Superior temporal gyrus (tissue), 1 donor: ENCODE results near the gene CPN2.
A peak's percentile ranks its signal among the peaks of the same experiment; 100 is the strongest.

ENCODE experiments used
- DNase-seq: peaks from one replicate; pipeline ENCODE4 v3.0.0-alpha.2; 2016; ENCODE audit errors: extremely low spot score

CPN2 gene

GRCh38 chr3:194352667-194353246 is 1.6 kb upstream of the CPN2 start:
- DNase-seq = no peak

- no peak for DNase-seq
Observed at GRCh38 chr3:194351952-194352536, 916 bp upstream of the CPN2 start.

GRCh38 chr3:194350726-194351071 is 429 bp downstream of the CPN2 start:
- DNase-seq = no peak

GRCh38 chr3:194348354-194348753 is 2.8 kb downstream of the CPN2 start:
- DNase-seq = no peak

- DNase-seq = no peak
Observed at GRCh38 chr3:194346621-194347020, 4.5 kb downstream of the CPN2 start.

GRCh38 chr3:194346035-194346434 is 5.1 kb downstream of the CPN2 start:
- DNase-seq = no peak

GRCh38 chr3:194344012-194344411 is 7.1 kb downstream of the CPN2 start:
- peak; percentile 83 for DNase-seq

- DNase-seq = no peak
Observed at GRCh38 chr3:194343561-194343893, 7.6 kb downstream of the CPN2 start.

GRCh38 chr3:194342861-194343560 is 8.1 kb downstream of the CPN2 start:
- DNase-seq = no peak

GRCh38 chr3:194340757-194341400 is 10.2 kb downstream of the CPN2 start:
- no peak for DNase-seq

GRCh38 chr3:194339840-194340239 is 11.3 kb downstream of the CPN2 start:
- no peak for DNase-seq

GRCh38 chr3:194339356-194339755 is 11.8 kb downstream of the CPN2 start:
- no peak for DNase-seq

- DNase-seq = no peak
Observed at GRCh38 chr3:194337965-194338753, 13.0 kb downstream of the CPN2 start.

GRCh38 chr3:194336601-194337355 is 14.3 kb downstream of the CPN2 start:
- no peak for DNase-seq

GRCh38 chr3:194333981-194334320 is 17.2 kb downstream of the CPN2 start:
- DNase-seq = no peak

- DNase-seq = peak; percentile 90
Observed at GRCh38 chr3:194333212-194333980, 17.7 kb downstream of the CPN2 start.

GRCh38 chr3:194332858-194333211 is 18.3 kb downstream of the CPN2 start:
- no peak for DNase-seq

- DNase-seq = no peak
Observed at GRCh38 chr3:194330579-194330978, 20.5 kb downstream of the CPN2 start.

- no peak for DNase-seq
Observed at GRCh38 chr3:194330160-194330559, 21.0 kb downstream of the CPN2 start.

GRCh38 chr3:194329583-194329965 is 21.6 kb downstream of the CPN2 start:
- DNase-seq = no peak
